OCI-LY1 (cell line): Measurements from ENCODE around the gene CASQ2.

Experiments
- CTCF ChIP-seq: fragments of 200-600 bp; sonication (generic), shearing (Covaris generic); IDR thresholded peaks from 2 replicates; pipeline ENCODE4 v1.5.1; 2017; ENCODE audit warnings: mild to moderate bottlenecking, antibody characterized with exemption, low read length, moderate library complexity, mixed read lengths
- EZH2 ChIP-seq: fragments of 200-600 bp; sonication (generic), shearing (Covaris generic); IDR thresholded peaks from 2 replicates; pipeline ENCODE4 v1.8.0; 2017; ENCODE audit warnings: borderline replicate concordance, mixed run types, mild to moderate bottlenecking, antibody characterized with exemption, low read length, moderate library complexity, mixed read lengths

GRCh38 chr1:115650961-115651360, 117.6 kb downstream of the CASQ2 start:
- no peak for TF ChIP-seq CTCF
- no peak for TF ChIP-seq EZH2
